Fibroblast of pulmonary artery (primary cell): ENCODE measurements around the gene ABO.
"Not testable (repeated sequence)": the region's sequence is repeated elsewhere in the genome, so short reads cannot be mapped to it uniquely, and the experiment has no call there.

Source experiments
- DNase-seq: peaks from one replicate; pipeline ENCODE4 v3.0.0-alpha.2; 2010; ENCODE audit warnings: low read depth
- H3K4me3 ChIP-seq: replicated peaks from 2 replicates; pipeline ENCODE4 v1.5.1; 2011; ENCODE audit warnings: low read depth, mild to moderate bottlenecking, control low read depth, low read length, moderate library complexity
- CTCF ChIP-seq: IDR thresholded peaks from 2 replicates; pipeline ENCODE4 v1.5.1; 2011; ENCODE audit warnings: mild to moderate bottlenecking, control low read depth, low read length, inconsistent platforms; ENCODE audit errors: missing control alignments

The ABO gene

GRCh38 chr9:133269537-133270362, 5.3 kb downstream of the ABO start:
- no peak for TF ChIP-seq CTCF
- no peak for DNase-seq
- H3K4me3 ChIP-seq = no peak overlapping the region

GRCh38 chr9:133269136-133269535, 5.9 kb downstream of the ABO start:
- DNase-seq, H3K4me3 ChIP-seq: not testable (repeated sequence)

GRCh38 chr9:133268335-133269056, 6.5 kb downstream of the ABO start:
- no peak for DNase-seq
- TF ChIP-seq CTCF = no peak
- no peak overlapping the region for H3K4me3 ChIP-seq

GRCh38 chr9:133264235-133264764, 10.7 kb downstream of the ABO start:
- no peak for TF ChIP-seq CTCF
- H3K4me3 ChIP-seq = no peak overlapping the region
- DNase-seq = no peak

- no peak for TF ChIP-seq CTCF
- DNase-seq = no peak
- no peak overlapping the region for H3K4me3 ChIP-seq
Measured at GRCh38 chr9:133263557-133263956, 11.4 kb downstream of the ABO start.

- H3K4me3 ChIP-seq = no peak overlapping the region
- DNase-seq = no peak
- TF ChIP-seq CTCF = no peak
Measured at GRCh38 chr9:133262226-133262625, 12.8 kb downstream of the ABO start.

- no peak for TF ChIP-seq CTCF
- DNase-seq = no peak
- no peak overlapping the region for H3K4me3 ChIP-seq
Measured at GRCh38 chr9:133261753-133262120, 13.3 kb downstream of the ABO start.
